WTC11 (cell line): ENCODE data around the gene VSIG4. TPM values are rescaled to one million over a fixed set of nuclear protein-coding genes. Genes with fewer than 3 reads are reported as not detected.

Source experiments
- ATAC-seq: fragments of 200-7000 bp; cut with Tn5 transposase; 2 replicates; pipeline ENCODE4 v1.10.0; 2021; ENCODE audit warnings: mild to moderate bottlenecking, moderate library complexity
- CTCF ChIA-PET: fragments of 300-600 bp; sonication (Branson Sonifier 250); formaldehyde crosslinking; loops from one replicate; lab custom pipeline; 2021; ENCODE audit warnings: antibody characterized with exemption; lab: Charles Lee
- POLR2A ChIA-PET: fragments of 350-600 bp; sonication (Branson Sonifier 250); formaldehyde crosslinking; loops from one replicate; lab custom pipeline; 2021; ENCODE audit warnings: antibody characterized with exemption; lab: Charles Lee
- DNase-seq: peaks from one replicate; pipeline ENCODE4 v3.0.0; 2021; ENCODE audit warnings: low spot score
- H3K27ac Mint-ChIP-seq: 2 replicates; pipeline ENCODE4 v1.8.0; 2021; ENCODE audit warnings: mixed read lengths
- H3K27me3 Mint-ChIP-seq: 2 replicates; pipeline ENCODE4 v1.8.0; 2021; ENCODE audit warnings: low read depth, mild to moderate bottlenecking, moderate library complexity, mixed read lengths
- H3K36me3 Mint-ChIP-seq: 2 replicates; pipeline ENCODE4 v1.8.0; 2021; ENCODE audit warnings: mixed read lengths
- H3K4me1 Mint-ChIP-seq: 2 replicates; pipeline ENCODE4 v1.8.0; 2022; ENCODE audit warnings: mixed read lengths
- H3K4me3 Mint-ChIP-seq: 2 replicates; pipeline ENCODE4 v1.8.0; 2021; ENCODE audit warnings: mild to moderate bottlenecking, moderate library complexity, mixed read lengths
- H3K9me3 Mint-ChIP-seq: 2 replicates; pipeline ENCODE4 v1.8.0; 2021; ENCODE audit warnings: mixed read lengths
- ATF3 ChIP-seq: sonication (generic); formaldehyde crosslinking; conservative IDR thresholded peaks from 2 replicates; pipeline ENCODE4 v1.8.1; 2022; ENCODE audit warnings: mild to moderate bottlenecking, missing genetic modification reagents
- CREB1 ChIP-seq: sonication (generic); formaldehyde crosslinking; IDR thresholded peaks from 2 replicates; pipeline ENCODE4 v1.8.0; 2023; ENCODE audit warnings: mild to moderate bottlenecking, missing genetic modification reagents
- E2F1 ChIP-seq: sonication (generic); formaldehyde crosslinking; IDR thresholded peaks from 2 replicates; pipeline ENCODE4 v1.8.0; 2022; ENCODE audit warnings: mild to moderate bottlenecking, missing genetic modification reagents
- ERG ChIP-seq: fragments of 250-450 bp; sonication (Bioruptor Pico); IDR thresholded peaks from 2 replicates; pipeline ENCODE4 v1.8.0; 2021; ENCODE audit warnings: mild to moderate bottlenecking
- FOXP4 ChIP-seq: sonication (generic); formaldehyde crosslinking; IDR thresholded peaks from 2 replicates; pipeline ENCODE4 v1.8.0; 2022; ENCODE audit warnings: mild to moderate bottlenecking, missing genetic modification reagents
- GTF2I ChIP-seq: fragments of 250-450 bp; sonication (Bioruptor Pico); conservative IDR thresholded peaks from 2 replicates; pipeline ENCODE4 v1.4.0; 2021; ENCODE audit warnings: mild to moderate bottlenecking
- HMGXB4 ChIP-seq: sonication (generic); formaldehyde crosslinking; IDR thresholded peaks from 2 replicates; pipeline ENCODE4 v1.8.1; 2023; ENCODE audit warnings: mild to moderate bottlenecking, moderate library complexity, missing genetic modification reagents
- IRF1 ChIP-seq: sonication (generic); formaldehyde crosslinking; IDR thresholded peaks from 2 replicates; pipeline ENCODE4 v1.8.0; 2023; ENCODE audit warnings: missing genetic modification reagents
- NR1H2 ChIP-seq: sonication (generic); formaldehyde crosslinking; IDR thresholded peaks from 2 replicates; pipeline ENCODE4 v1.9.0; 2021; ENCODE audit warnings: mild to moderate bottlenecking, moderate library complexity, missing genetic modification reagents
- NR2C2 ChIP-seq: sonication (generic); formaldehyde crosslinking; IDR thresholded peaks from 2 replicates; pipeline ENCODE4 v1.8.0; 2022; ENCODE audit warnings: mild to moderate bottlenecking, missing genetic modification reagents
- PREB ChIP-seq: sonication (generic); formaldehyde crosslinking; IDR thresholded peaks from 2 replicates; pipeline ENCODE4 v1.8.1; 2022; ENCODE audit warnings: mild to moderate bottlenecking, missing genetic modification reagents, moderate library complexity, borderline replicate concordance
- SMAD3 ChIP-seq: sonication (generic); formaldehyde crosslinking; IDR thresholded peaks from 2 replicates; pipeline ENCODE4 v1.8.0; 2022; ENCODE audit warnings: missing genetic modification reagents, mild to moderate bottlenecking, borderline replicate concordance
- STAT6 ChIP-seq: sonication (generic); formaldehyde crosslinking; conservative IDR thresholded peaks from 2 replicates; pipeline ENCODE4 v1.8.1; 2023; ENCODE audit warnings: mild to moderate bottlenecking, low read depth, missing genetic modification reagents, moderate library complexity
- TEAD1 ChIP-seq: sonication (generic); formaldehyde crosslinking; IDR thresholded peaks from 2 replicates; pipeline ENCODE4 v1.8.0; 2022; ENCODE audit warnings: mild to moderate bottlenecking, missing genetic modification reagents
- USF1 ChIP-seq: sonication (generic); formaldehyde crosslinking; IDR thresholded peaks from 2 replicates; pipeline ENCODE4 v1.8.0; 2022; ENCODE audit warnings: mild to moderate bottlenecking, missing genetic modification reagents
- ZMAT4 ChIP-seq: fragments of 250-450 bp; sonication (Bioruptor Pico); IDR thresholded peaks from 2 replicates; pipeline ENCODE4 v1.9.0; 2021; ENCODE audit warnings: mild to moderate bottlenecking
- ZNF121 ChIP-seq: sonication (generic); formaldehyde crosslinking; IDR thresholded peaks from 2 replicates; pipeline ENCODE4 v1.8.0; 2023; ENCODE audit warnings: missing genetic modification reagents
- total RNA-seq: library from RNA; stranded (reverse); gene quantifications from 3 replicates; pipeline ENCODE4 v1.2.3, GENCODE V29; 2021

VSIG4 gene
- total RNA-seq, 1 experiment from 2014 or later, result 0.24 TPM

- no peak for TF ChIP-seq IRF1 (CRISPR knock-in tag)
- no peak for TF ChIP-seq ZMAT4
- TF ChIP-seq GTF2I (CRISPR knock-in tag), result no peak
- TF ChIP-seq FOXP4 (CRISPR knock-in tag), result no peak
- no peak for TF ChIP-seq ZNF121 (CRISPR knock-in tag)
- TF ChIP-seq STAT6, result no peak
- no peak for TF ChIP-seq PREB
These were observed 41.7 kb downstream of the VSIG4 start (continued) for GRCh38 chrX:65997978-65998717.

GRCh38 chrX:65994519-65995506, 45.1 kb downstream of the VSIG4 start:
- no peaks in the 10 kb centered on the region for H3K9me3 Mint-ChIP-seq
- no peak for ATAC-seq
- H3K4me1 Mint-ChIP-seq, result no peaks in the 10 kb centered on the region
- TF ChIP-seq SMAD3 (CRISPR knock-in tag) (no peak), ATF3 (CRISPR knock-in tag) (no peak)
- H3K4me3 Mint-ChIP-seq, result no peak overlapping the region
- ChIA-PET POLR2A (no interaction called here), CTCF (no interaction called here)
- no peak for DNase-seq
- H3K27me3 Mint-ChIP-seq, result no peaks in the 10 kb centered on the region
- no peak overlapping the region for H3K27ac Mint-ChIP-seq
- H3K36me3 Mint-ChIP-seq, result no peaks in the 10 kb centered on the region

GRCh38 chrX:65993915-65994460, 45.9 kb downstream of the VSIG4 start:
- POLR2A ChIA-PET, result no interaction called here
- ATAC-seq (no peak), DNase-seq (no peak)
- Mint-ChIP-seq H3K27ac (no peak overlapping the region), H3K4me1 (no peaks in the 10 kb centered on the region), H3K36me3 (no peaks in the 10 kb centered on the region), H3K27me3 (no peaks in the 10 kb centered on the region), H3K9me3 (no peaks in the 10 kb centered on the region), H3K4me3 (no peak overlapping the region)
- CTCF ChIA-PET, result no interaction called here
- no peak for TF ChIP-seq E2F1
- no peak for TF ChIP-seq NR2C2 (CRISPR knock-in tag)
- no peak for TF ChIP-seq TEAD1 (CRISPR knock-in tag)
- TF ChIP-seq USF1 (CRISPR knock-in tag), result no peak
- TF ChIP-seq NR1H2, result no peak
- no peak for TF ChIP-seq ZNF121 (CRISPR knock-in tag)
- no peak for TF ChIP-seq ERG (CRISPR knock-in tag)
- TF ChIP-seq CREB1 (CRISPR knock-in tag), result no peak
- no peak for TF ChIP-seq HMGXB4
